Measurements from ENCODE around the gene SAFB.

DNA sequence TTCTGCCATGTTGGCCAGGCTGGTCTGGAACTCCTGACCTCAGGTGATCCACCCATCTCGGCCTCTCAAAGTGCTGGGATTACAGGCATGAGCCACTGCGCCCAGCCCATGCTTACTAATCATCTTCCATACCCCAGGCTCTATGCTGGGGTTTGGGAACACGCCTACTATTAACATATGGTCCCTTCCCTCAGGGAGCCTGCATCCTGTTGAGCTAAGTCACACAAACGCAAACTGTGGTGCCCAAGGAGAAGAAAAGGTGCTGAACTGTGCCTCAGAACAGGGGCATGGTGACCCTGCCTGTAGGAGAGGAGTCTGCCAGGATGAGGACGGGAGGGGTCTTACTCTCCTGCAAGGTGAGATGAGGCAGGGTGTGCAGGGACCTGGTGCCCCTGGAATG, 51.8 kb downstream of the SAFB start:
- TF ChIP-seq POLR2A (IDR thresholded peaks at IDR 0.05; ENCODE audit: low read depth, low read length) (no peak), TAF1 (IDR thresholded peaks at IDR 0.05; ENCODE audit: borderline replicate concordance, low read depth, low read length) (no peak), POLR2AphosphoS5 (IDR thresholded peaks at IDR 0.05; ENCODE audit: low read depth, low read length) (no peak)
